ENCODE data around the gene PROM1. TPM values are rescaled to one million over a fixed set of nuclear protein-coding genes. Genes with fewer than 3 reads are reported as not detected.

PROM1 gene
- total RNA-seq, 1 experiment from 2014 or later: 17.7 TPM

- Histone ChIP-seq H3K9me2 (ENCODE audit: insufficient read depth) (no peaks in the 10 kb centered on the region), H2AFZ (ENCODE audit: low read depth, low read length, poor library complexity, severe bottlenecking) (no peak overlapping the region), H3K9me3 (ENCODE audit: control insufficient read depth in 1 of 2, insufficient read depth in 1 of 2, low read depth in 1 of 2, low read length in 2 of 2) (no peaks in the 10 kb centered on the region), H3K27ac (ENCODE audit: low read depth, low read length) (no peak overlapping the region), H3K36me3 (ENCODE audit: control insufficient read depth in 1 of 2, insufficient read depth in 2 of 2, low read length in 2 of 2) (no peaks in the 10 kb centered on the region), H3K79me2 (ENCODE audit: insufficient read depth, low read length) (no peaks in the 10 kb centered on the region), H3K4me1 (ENCODE audit: control insufficient read depth in 1 of 2, insufficient read depth in 2 of 2, low read length in 2 of 2) (no peaks in the 10 kb centered on the region), H3K4me2 (ENCODE audit: low read length) (no peak overlapping the region), H3K27me3 (ENCODE audit: insufficient read depth, low read length) (peaks cover 11% of the 10 kb centered on the region; the same call in 1 of the 2 replicates), H3K9ac (ENCODE audit: low read length) (no peak overlapping the region), H4K20me1 (ENCODE audit: insufficient read depth) (no peaks in the 10 kb centered on the region), H3K4me3 (replicated peaks in 1 of 2; ENCODE audit: low read depth in 1 of 2, low read length in 2 of 2) (no peak overlapping the region)
- ATAC-seq (no peak), DNase-seq (ENCODE audit: low read depth, low spot score) (no peak)
- intact Hi-C loops (cut with micrococcal nuclease): no loop called here
- ChIA-PET POLR2A (no interaction called here), CTCF (no interaction called here), RAD21 (ENCODE audit: low non-redundant PET in 1 of 2, low total read pairs in 2 of 2, uncharacterized antibody in 2 of 2, unreplicated experiment in 2 of 2) (no interaction called here)
- TF ChIP-seq SP1 (IDR thresholded peaks at IDR 0.05; ENCODE audit: low read depth) (no peak), CEBPB (IDR thresholded peaks at IDR 0.05; ENCODE audit: low read depth) (no peak), EZH2 (IDR thresholded peaks at IDR 0.05) (no peak), YY1 (IDR thresholded peaks at IDR 0.05; ENCODE audit: extremely low read depth, insufficient replicate concordance, low read depth, low read length) (no peak), CBX3 (IDR thresholded peaks at IDR 0.05; ENCODE audit: low read depth) (no peak), JUND (IDR thresholded peaks at IDR 0.05) (no peak), POLR2A (IDR thresholded peaks at IDR 0.05; ENCODE audit: borderline replicate concordance, extremely low read depth, insufficient read depth, insufficient read length) (no peak), POLR2AphosphoS5 (IDR thresholded peaks at IDR 0.05; ENCODE audit: low read depth, low read length) (no peak), FOSL1 (IDR thresholded peaks at IDR 0.05; ENCODE audit: low read depth) (no peak), EGR1 (IDR thresholded peaks at IDR 0.05; ENCODE audit: low read depth) (no peak), ATF3 (IDR thresholded peaks at IDR 0.05) (no peak), MAX (IDR thresholded peaks at IDR 0.05) (no peak), CTCF (IDR thresholded peaks at IDR 0.05 in 2 of 3, conservative IDR thresholded peaks at IDR 0.05 in 1 of 3; ENCODE audit: borderline replicate concordance in 1 of 3, insufficient read depth in 1 of 3, low read depth in 2 of 3, low read length in 2 of 3) (no peak), RAD21 (IDR thresholded peaks at IDR 0.05; ENCODE audit: low read depth) (no peak)
- BruUV-seq (replicated peaks): no TSS peak
Observed at GRCh38 chr4:16116019-16116418, 32.2 kb upstream of the PROM1 start.

Measured in HCT116 (cell line).